GM12878 (cell line): ENCODE data around the gene MAPT. TPM values are rescaled to one million over a fixed set of nuclear protein-coding genes. Genes with fewer than 3 reads are reported as not detected.

ENCODE experiments used
- ATAC-seq: fragments of 200-7000 bp; cut with Tn5 transposase; 3 replicates; pipeline ENCODE4 v1.9.1; 2020; ENCODE audit warnings: mild to moderate bottlenecking, moderate library complexity
- BruUV-seq: library from RNA; stranded (reverse); fragments of 400-500 nt; replicated peaks from 2 replicates; lab custom pipeline; 2021; lab: Mats Ljungman, UMichigan
- CTCF ChIA-PET: fragments of 300-600 bp; sonication (Branson Sonifier 250); formaldehyde crosslinking; extraction: SDS; loops from one replicate; lab custom pipeline; 2021; ENCODE audit warnings: inconsistent platforms; lab: Yijun Ruan, JAX
- POLR2A ChIA-PET: fragments of 350-600 bp; formaldehyde crosslinking; extraction: SDS; loops from one replicate; lab custom pipeline; 2021; ENCODE audit warnings: inconsistent platforms; lab: Charles Lee
- RAD21 ChIA-PET: fragments of 300-600 bp; sonication (Branson Sonifier 250); formaldehyde crosslinking; loops from one replicate; lab custom pipeline; 2023; ENCODE audit warnings: antibody characterized with exemption; ENCODE audit not compliant: unreplicated experiment; lab: Charles Lee
- SMC1A ChIA-PET: fragments of 300-600 bp; sonication (Branson Sonifier 250); formaldehyde crosslinking; loops from one replicate; lab custom pipeline; 2023; ENCODE audit not compliant: unreplicated experiment, uncharacterized antibody; lab: Charles Lee
- DNase-seq: peaks from one replicate; pipeline ENCODE4 v3.0.0-alpha.2; 2011; ENCODE audit warnings: low read depth, low spot score
- FAIRE-seq: peaks from 3 replicates; lab custom pipeline; 2011; peaks lifted over from hg19 to GRCh38; lab: Jason Lieb, UNC
- H2AFZ ChIP-seq: 2 replicates; pipeline ENCODE4 v1.6.0; 2011; ENCODE audit warnings: low read depth, low read length, control low read depth; ENCODE audit not compliant: control insufficient read depth
- H3K27ac ChIP-seq: 2 replicates; pipeline ENCODE4 v1.5.1; 2011; ENCODE audit warnings: control low read depth; ENCODE audit not compliant: control insufficient read depth, insufficient read depth
- H3K27me3 ChIP-seq, 2 experiments: replicated peaks in 1 of 2; 2 replicates each; pipeline versions ENCODE4 v1.6.0 to v1.6.1; 2011; ENCODE audit warnings: low read length in 1 of 2; ENCODE audit not compliant: control insufficient read depth in 2 of 2, insufficient read depth in 2 of 2
- H3K36me3 ChIP-seq, 2 experiments: 2 replicates each; pipeline ENCODE4 v1.5.1; 2011; ENCODE audit warnings: low read length in 1 of 2; ENCODE audit not compliant: control insufficient read depth in 2 of 2, insufficient read depth in 2 of 2
- H3K4me1 ChIP-seq: 2 replicates; pipeline ENCODE4 v1.6.1; 2011; ENCODE audit warnings: mild to moderate bottlenecking, low read length, moderate library complexity, mixed read lengths; ENCODE audit not compliant: control insufficient read depth, insufficient read depth
- H3K4me2 ChIP-seq: 2 replicates; pipeline ENCODE4 v1.6.0; 2011; ENCODE audit warnings: control low read depth; ENCODE audit not compliant: control insufficient read depth, insufficient read depth
- H3K4me3 ChIP-seq: fragments of 200-600 bp; sonication (generic); 2 replicates; pipeline ENCODE4 v1.5.1; 2016
- H3K79me2 ChIP-seq: 2 replicates; pipeline ENCODE4 v1.6.0; 2011; ENCODE audit warnings: low read length; ENCODE audit not compliant: control insufficient read depth, insufficient read depth
- H3K9ac ChIP-seq: 2 replicates; pipeline ENCODE4 v1.8.0; 2011; ENCODE audit warnings: low read length, control low read depth, mixed read lengths; ENCODE audit not compliant: control insufficient read depth, insufficient read depth
- H3K9me3 ChIP-seq: replicated peaks from 3 replicates; pipeline ENCODE4 v1.5.1; 2011; ENCODE audit warnings: mild to moderate bottlenecking, low read length; ENCODE audit not compliant: control insufficient read depth, insufficient read depth
- H4K20me1 ChIP-seq: 2 replicates; pipeline ENCODE4 v1.6.0; 2011; ENCODE audit not compliant: control insufficient read depth, insufficient read depth
- ATF3 ChIP-seq: IDR thresholded peaks from 2 replicates; pipeline ENCODE4 v1.6.1; 2011; ENCODE audit warnings: low read depth, mild to moderate bottlenecking, low read length, moderate library complexity, borderline replicate concordance; ENCODE audit errors: extremely low read depth
- BCL3 ChIP-seq: IDR thresholded peaks from 2 replicates; pipeline ENCODE4 v1.6.1; 2011; ENCODE audit warnings: borderline replicate concordance, low read depth, mild to moderate bottlenecking, moderate library complexity, low read length; ENCODE audit not compliant: insufficient read depth, poor library complexity, severe bottlenecking
- ESRRA ChIP-seq: IDR thresholded peaks from 2 replicates; pipeline ENCODE4 v1.6.1; 2012; ENCODE audit warnings: mild to moderate bottlenecking, low read length, improper control_type of control experiment
- ETV6 ChIP-seq, 2 experiments: fragments of 450-650 bp in 1 of 2; IDR thresholded peaks in 1 of 2; conservative IDR thresholded peaks in 1 of 2; 2 replicates each; pipeline ENCODE4 v1.6.1; 2014; ENCODE audit warnings: antibody characterized with exemption in 1 of 2, borderline replicate concordance in 1 of 2, low read depth in 1 of 2, mild to moderate bottlenecking in 1 of 2, moderate library complexity in 1 of 2
- FOXK2 ChIP-seq: fragments of 450-650 bp; IDR thresholded peaks from 2 replicates; pipeline ENCODE4 v1.6.1; 2017; ENCODE audit warnings: mild to moderate bottlenecking, moderate library complexity
- GABPA ChIP-seq: IDR thresholded peaks from 2 replicates; pipeline ENCODE4 v1.6.1; 2014; ENCODE audit warnings: antibody characterized with exemption, low read depth, mild to moderate bottlenecking, inconsistent platforms
- MAX ChIP-seq: IDR thresholded peaks from 2 replicates; pipeline ENCODE4 v1.6.1; 2012; ENCODE audit warnings: low read depth, low read length, improper control_type of control experiment
- MTA2 ChIP-seq: fragments of 450-650 bp; IDR thresholded peaks from 2 replicates; pipeline ENCODE4 v1.6.1; 2016; ENCODE audit warnings: low read depth, mild to moderate bottlenecking, moderate library complexity
- NFIC ChIP-seq: IDR thresholded peaks from 2 replicates; pipeline ENCODE4 v1.6.1; 2012; ENCODE audit warnings: low read depth, mild to moderate bottlenecking, inconsistent platforms, low read length, moderate library complexity
- NR2C2 ChIP-seq: IDR thresholded peaks from 2 replicates; pipeline ENCODE4 v1.6.1; 2011; ENCODE audit warnings: borderline replicate concordance, low read depth; ENCODE audit not compliant: control insufficient read depth, insufficient read length
- PRDM15 ChIP-seq: fragments of 450-650 bp; formaldehyde crosslinking; IDR thresholded peaks from 2 replicates; pipeline ENCODE4 v1.4.0; 2020; ENCODE audit warnings: mild to moderate bottlenecking, moderate library complexity
- RCOR1 ChIP-seq: conservative IDR thresholded peaks from 2 replicates; pipeline ENCODE4 v1.6.1; 2012; ENCODE audit warnings: low read depth, low read length, improper control_type of control experiment
- SIN3A ChIP-seq: IDR thresholded peaks from 2 replicates; pipeline ENCODE4 v1.6.1; 2012; ENCODE audit warnings: low read depth, low read length, improper control_type of control experiment
- SIX5 ChIP-seq: IDR thresholded peaks from 2 replicates; pipeline ENCODE4 v1.6.1; 2011; ENCODE audit warnings: mild to moderate bottlenecking, low read depth, low read length, moderate library complexity; ENCODE audit not compliant: severe bottlenecking
- STAT1 ChIP-seq: fragments of 450-650 bp; conservative IDR thresholded peaks from 2 replicates; pipeline ENCODE4 v1.6.1; 2014; ENCODE audit warnings: antibody characterized with exemption, mild to moderate bottlenecking
- STAT3 ChIP-seq: IDR thresholded peaks from 2 replicates; pipeline ENCODE4 v1.6.1; 2011; ENCODE audit warnings: low read depth, low read length, improper control_type of control experiment
- SUPT20H ChIP-seq: IDR thresholded peaks from 2 replicates; pipeline ENCODE4 v1.6.1; 2011; ENCODE audit warnings: low read depth, mild to moderate bottlenecking, low read length, moderate library complexity, borderline replicate concordance; ENCODE audit not compliant: control insufficient read depth
- YY1 ChIP-seq: IDR thresholded peaks from 2 replicates; pipeline ENCODE4 v1.6.1; 2011; ENCODE audit warnings: low read depth, mild to moderate bottlenecking, low read length
- ZNF384 ChIP-seq: IDR thresholded peaks from 2 replicates; pipeline ENCODE4 v1.6.1; 2012; ENCODE audit warnings: low read depth, mild to moderate bottlenecking, low read length, improper control_type of control experiment, borderline replicate concordance
- WGBS: methylation state at CpG from one replicate; pipeline ENCODE4 v1.1.6; 2016; ENCODE audit warnings: low lambda C conversion rate; ENCODE audit not compliant: insufficient replicate concordance, insufficient coverage; ENCODE audit errors: missing lambda C conversion rate; 5-methylcytosine and 5-hydroxymethylcytosine counted together
- in situ Hi-C: fragments of 300-500 bp; cut with MboI; formaldehyde crosslinking; loops from 9 replicates; pipeline ENCODE4 v1.14.3; 2018; ENCODE audit warnings: mixed read lengths
- intact Hi-C: fragments of 100-400 bp; cut with micrococcal nuclease; formaldehyde crosslinking; loops from one replicate; pipeline ENCODE4 v1.14.2; 2022; ENCODE audit not compliant: unreplicated experiment
- polyA plus RNA-seq, 11 experiments: library from polyadenylated mRNA; depleted of rRNA in 4 of 11; unstranded in 6 of 11; stranded (reverse) in 5 of 11; fragments of >200 nt; fragmentation: Nextera tagmentation in 4 of 11; fragmentation: Illumina TruSeq in 1 of 11; extraction: Ambion mirVana in 4 of 11; extraction: Trizol in 1 of 11; gene quantifications; 1 replicate in 1 of 11; 2 replicates in 10 of 11; pipeline versions ENCODE4 v1.2.1 to v1.2.3, GENCODE V29; 2011 to 2016; ENCODE audit warnings: inconsistent platforms in 2 of 11, missing spikeins in 2 of 11, low read depth in 1 of 11
- total RNA-seq, 4 experiments: library from RNA; depleted of rRNA in 3 of 4; stranded (reverse); fragments of >200 nt in 3 of 4; fragmentation: Illumina TruSeq in 1 of 4; extraction: Trizol in 1 of 4; gene quantifications; 2 replicates each; pipeline versions ENCODE4 v1.2.1 to v1.2.3, GENCODE V29; 2013 to 2021

Gene MAPT
- total and polyA plus RNA-seq, 10 of the 15 experiments (the other 5 are each of a cell fraction or from before 2014, with no cell fraction given) = under 0.01 to 0.05 (median 0.03) TPM; not detected in 7

- Histone ChIP-seq H4K20me1 (no peaks in the 10 kb centered on the region), H3K4me3 (no peak overlapping the region), H3K27me3 (no peaks in the 10 kb centered on the region), H3K9me3 (no peaks in the 10 kb centered on the region), H3K4me2 (no peak overlapping the region), H3K36me3 (no peaks in the 10 kb centered on the region), H2AFZ (no peak overlapping the region), H3K27ac (no peak overlapping the region), H3K9ac (no peak overlapping the region), H3K4me1 (no peaks in the 10 kb centered on the region), H3K79me2 (no peaks in the 10 kb centered on the region)
- RAD21 ChIA-PET = interaction anchor here (2.3 kb wide), 1 partner anchor 212 kb away, joined by 13 read pairs; no protein-coding TSS in a partner anchor
- intact Hi-C loops (no loop called here), in situ Hi-C loops (loop anchor here (5.0 kb wide), 2 partner anchors 217 to 267 kb away; no protein-coding TSS in a partner anchor)
- no peak for ATAC-seq
- BruUV-seq = no TSS peak
- no peak for FAIRE-seq
- CTCF ChIA-PET = interaction anchor here (0.6 to 6.4 kb wide), 8 partner anchors 39 to 286 kb away, joined by 3 to 65 read pairs (median 4); no protein-coding TSS in a partner anchor
- SMC1A ChIA-PET = interaction anchor here (1.1 to 3.1 kb wide), 2 partner anchors 9 to 44 kb away, joined by 3 to 7 read pairs; no protein-coding TSS in a partner anchor
- 50% methylated on average over 2 of the region's 2 CpGs for WGBS
- DNase-seq = no peak
- POLR2A ChIA-PET = no interaction called here
- TF ChIP-seq RCOR1 (no peak), NFIC (no peak), GABPA (no peak), ATF3 (no peak), MAX (no peak), YY1 (no peak), STAT3 (no peak), FOXK2 (no peak), ESRRA (no peak), ETV6 (conservative IDR thresholded peaks at IDR 0.05 in 1 of 2, IDR thresholded peaks at IDR 0.05 in 1 of 2; ENCODE audit: borderline replicate concordance in 1 of 2, low read depth in 1 of 2) (no peak), NR2C2 (no peak), SIN3A (no peak), MTA2 (no peak), STAT1 (no peak), BCL3 (no peak), SUPT20H (no peak), PRDM15 (no peak), SIX5 (no peak), ZNF384 (no peak)
Measured at GRCh38 chr17:46000757-46001156, 106.4 kb downstream of the MAPT start.
